Coronary artery (tissue), 2 donors: ENCODE measurements around the gene REELD1.

ENCODE experiments used
- DNase-seq: peaks from one replicate; pipeline ENCODE4 v3.0.0-alpha.2; 2017; ENCODE audit warnings: low spot score
- H3K27ac ChIP-seq, 2 donors: fragments of 200-600 bp; sonication (generic); one replicate each; pipeline ENCODE4 v1.5.1; 2016 to 2019
- H3K4me3 ChIP-seq: fragments of 200-600 bp; sonication (generic); 2 replicates; pipeline ENCODE4 v1.5.1; 2016; ENCODE audit warnings: mild to moderate bottlenecking, moderate library complexity
- CTCF ChIP-seq: fragments of 200-600 bp; sonication (generic); IDR thresholded peaks from one replicate; pipeline ENCODE4 v1.5.1; 2019; ENCODE audit warnings: antibody characterized with exemption

The REELD1 gene

GRCh38 chr4:146238107-146238506, 23.8 kb downstream of the REELD1 start:
- H3K27ac ChIP-seq = peak overlapping the region in 1 of 2 donors; percentile 24
- no peak for DNase-seq
- H3K4me3 ChIP-seq = no peak overlapping the region
- no peak for TF ChIP-seq CTCF

GRCh38 chr4:146243141-146243882, 29.0 kb downstream of the REELD1 start:
- peak overlapping the region in 1 of 2 donors; percentile 67 for H3K27ac ChIP-seq
- TF ChIP-seq CTCF = no peak
- peak overlapping the region; percentile 9 for H3K4me3 ChIP-seq
- DNase-seq = no peak

GRCh38 chr4:146243883-146244277, 29.5 kb downstream of the REELD1 start:
- no peak for TF ChIP-seq CTCF
- Histone ChIP-seq H3K27ac (peak overlapping the region in 1 of 2 donors; percentile 67), H3K4me3 (no peak overlapping the region)
- DNase-seq = no peak

GRCh38 chr4:146244496-146244895, 30.2 kb downstream of the REELD1 start:
- H3K4me3 ChIP-seq = no peak overlapping the region
- TF ChIP-seq CTCF = no peak
- DNase-seq = no peak
- H3K27ac ChIP-seq = peak overlapping the region in 1 of 2 donors; percentile 67

- no peak for DNase-seq
- no peak for TF ChIP-seq CTCF
- H3K27ac ChIP-seq = peak overlapping the region in 1 of 2 donors; percentile 67
These were observed 30.9 kb downstream of the REELD1 start for GRCh38 chr4:146245246-146245645.

GRCh38 chr4:146245850-146246249, 31.5 kb downstream of the REELD1 start:
- no peak for DNase-seq
- Histone ChIP-seq H3K27ac (peak overlapping the region; percentile 3 to 47), H3K4me3 (no peak overlapping the region)
- no peak for TF ChIP-seq CTCF

More at GRCh38 chr4:146245246-146245645, 30.9 kb downstream of the REELD1 start:
- H3K4me3 ChIP-seq = no peak overlapping the region

GRCh38 chr4:146246381-146246780, 32.0 kb downstream of the REELD1 start:
- no peak for TF ChIP-seq CTCF
- DNase-seq = no peak
- H3K27ac ChIP-seq = peak overlapping the region; percentile 3 to 47
- H3K4me3 ChIP-seq = no peak overlapping the region
